Measurements from ENCODE around the gene CTNNBL1. TPM values are rescaled to one million over a fixed set of nuclear protein-coding genes. Genes with fewer than 3 reads are reported as not detected.

CTNNBL1 gene
- total RNA-seq, 1 experiment from 2014 or later, result 55.4 TPM

GRCh38 chr20:37657924-37658804 is 35.7 kb upstream of the CTNNBL1 start:
- BruUV-seq (replicated peaks), result no TSS peak
- ChIA-PET RAD21 (ENCODE audit: low non-redundant PET in 1 of 2, low total read pairs in 2 of 2, uncharacterized antibody in 2 of 2, unreplicated experiment in 2 of 2) (no interaction called here), CTCF (interaction anchor here (0.5 kb wide), 1 partner anchor 24 kb away, joined by 3 read pairs; no protein-coding TSS in a partner anchor), POLR2A (no interaction called here)
- Histone ChIP-seq H2AFZ (ENCODE audit: low read depth, low read length, poor library complexity, severe bottlenecking) (no peak overlapping the region), H3K9ac (ENCODE audit: low read length) (no peak overlapping the region), H3K4me2 (ENCODE audit: low read length) (no peak overlapping the region), H4K20me1 (ENCODE audit: insufficient read depth) (no peaks in the 10 kb centered on the region), H3K9me3 (ENCODE audit: control insufficient read depth in 1 of 2, insufficient read depth in 1 of 2, low read depth in 1 of 2, low read length in 2 of 2) (no peaks in the 10 kb centered on the region), H3K4me3 (replicated peaks in 1 of 2; ENCODE audit: low read depth in 1 of 2, low read length in 2 of 2) (no peak overlapping the region), H3K27ac (ENCODE audit: low read depth, low read length) (no peak overlapping the region), H3K9me2 (ENCODE audit: insufficient read depth) (no peaks in the 10 kb centered on the region), H3K36me3 (ENCODE audit: control insufficient read depth in 1 of 2, insufficient read depth in 2 of 2, low read length in 2 of 2) (no peaks in the 10 kb centered on the region), H3K27me3 (ENCODE audit: insufficient read depth, low read length) (no peaks in the 10 kb centered on the region), H3K4me1 (ENCODE audit: control insufficient read depth in 1 of 2, insufficient read depth in 2 of 2, low read length in 2 of 2) (no peaks in the 10 kb centered on the region), H3K79me2 (ENCODE audit: insufficient read depth, low read length) (no peaks in the 10 kb centered on the region)
- no peak for TF ChIP-seq EZH2 (IDR thresholded peaks at IDR 0.05)
- TF ChIP-seq SP1 (IDR thresholded peaks at IDR 0.05; ENCODE audit: low read depth), result no peak
- no peak for TF ChIP-seq JUND (IDR thresholded peaks at IDR 0.05)
- TF ChIP-seq SRF (IDR thresholded peaks at IDR 0.05; ENCODE audit: low read depth), result no peak
- TF ChIP-seq ELF1 (IDR thresholded peaks at IDR 0.05; ENCODE audit: borderline replicate concordance, low read depth), result no peak
- TF ChIP-seq FOSL1 (IDR thresholded peaks at IDR 0.05; ENCODE audit: low read depth), result no peak
- TF ChIP-seq RAD21 (IDR thresholded peaks at IDR 0.05; ENCODE audit: low read depth), result no peak
- TF ChIP-seq EZH2phosphoT487 (IDR thresholded peaks at IDR 0.05; ENCODE audit: borderline replicate concordance), result no peak
- no peak for TF ChIP-seq CEBPB (IDR thresholded peaks at IDR 0.05; ENCODE audit: low read depth)
- TF ChIP-seq YY1 (IDR thresholded peaks at IDR 0.05; ENCODE audit: extremely low read depth, insufficient replicate concordance, low read depth, low read length), result no peak
- no peak for TF ChIP-seq POLR2AphosphoS5 (IDR thresholded peaks at IDR 0.05; ENCODE audit: low read depth, low read length)
- TF ChIP-seq CBX3 (IDR thresholded peaks at IDR 0.05; ENCODE audit: low read depth), result no peak
- no peak for TF ChIP-seq TCF7L2 (IDR thresholded peaks at IDR 0.05; ENCODE audit: borderline replicate concordance, extremely low read depth, insufficient read depth, insufficient read length)
- no peak for TF ChIP-seq SIN3A (IDR thresholded peaks at IDR 0.05; ENCODE audit: low read depth)
- TF ChIP-seq POLR2A (IDR thresholded peaks at IDR 0.05; ENCODE audit: borderline replicate concordance, extremely low read depth, insufficient read depth, insufficient read length), result no peak
- no peak for TF ChIP-seq MAX (IDR thresholded peaks at IDR 0.05)
- TF ChIP-seq REST (IDR thresholded peaks at IDR 0.05; ENCODE audit: low read depth), result no peak
- no peak for TF ChIP-seq ZNF274 (IDR thresholded peaks at IDR 0.05; ENCODE audit: low read depth, low read length)
- TF ChIP-seq EGR1 (IDR thresholded peaks at IDR 0.05; ENCODE audit: low read depth), result no peak
- no peak for ATAC-seq
- DNase-seq (ENCODE audit: low read depth, low spot score), result no peak
- intact Hi-C loops (cut with micrococcal nuclease), result loop anchor here (10.0 kb wide), 1 partner anchor 237 kb away; no protein-coding TSS in a partner anchor

Measured in HCT116 (cell line).